HepG2 (cell line): ENCODE data around the gene TGM1. TPM values are rescaled to one million over a fixed set of nuclear protein-coding genes. Genes with fewer than 3 reads are reported as not detected.

Experiments
- HMG20A ChIP-seq: IDR thresholded peaks from 2 replicates; pipeline ENCODE4 v1.6.1; 2016; ENCODE audit warnings: borderline replicate concordance
- HNRNPLL ChIP-seq: fragments of 200-400 bp; formaldehyde crosslinking; IDR thresholded peaks from 2 replicates; pipeline ENCODE4 v1.6.1; 2017; ENCODE audit warnings: mild to moderate bottlenecking, low read depth, low read length; ENCODE audit not compliant: poor library complexity, severe bottlenecking
- HOXA7 ChIP-seq: sonication (generic); formaldehyde crosslinking; IDR thresholded peaks from 2 replicates; pipeline ENCODE4 v1.8.1; 2022; ENCODE audit warnings: mild to moderate bottlenecking, missing genetic modification reagents, moderate library complexity
- JUN ChIP-seq: sonication (generic); formaldehyde crosslinking; IDR thresholded peaks from 2 replicates; pipeline ENCODE4 v1.4.0; 2020; ENCODE audit warnings: mild to moderate bottlenecking, missing genetic modification reagents
- MED13 ChIP-seq: sonication (generic); formaldehyde crosslinking; IDR thresholded peaks from 2 replicates; pipeline ENCODE4 v1.5.0; 2020; ENCODE audit warnings: missing genetic modification reagents
- NR2F6 ChIP-seq, 2 experiments: IDR thresholded peaks; 2 replicates each; pipeline ENCODE4 v1.6.1; 2016; ENCODE audit warnings: antibody characterized with exemption in 1 of 2, mild to moderate bottlenecking in 1 of 2
- RFXANK ChIP-seq: IDR thresholded peaks from 2 replicates; pipeline ENCODE4 v1.6.1; 2016
- U2AF2 ChIP-seq: fragments of 200-400 bp; formaldehyde crosslinking; IDR thresholded peaks from 2 replicates; pipeline ENCODE4 v1.6.1; 2017; ENCODE audit warnings: low read depth, mild to moderate bottlenecking, low read length
- ZC3H13 ChIP-seq: sonication (generic); formaldehyde crosslinking; IDR thresholded peaks from 2 replicates; pipeline ENCODE4 v1.8.1; 2023; ENCODE audit warnings: mild to moderate bottlenecking, missing genetic modification reagents, moderate library complexity
- ZNF382 ChIP-seq: sonication (generic); formaldehyde crosslinking; IDR thresholded peaks from 2 replicates; pipeline ENCODE4 v1.5.0; 2020; ENCODE audit warnings: missing genetic modification reagents, mild to moderate bottlenecking, borderline replicate concordance
- ZNF7 ChIP-seq: IDR thresholded peaks from 2 replicates; pipeline ENCODE4 v1.6.1; 2016; ENCODE audit warnings: missing biosample characterization, missing genetic modification reagents
- ZSCAN25 ChIP-seq: sonication (generic); formaldehyde crosslinking; IDR thresholded peaks from 2 replicates; pipeline ENCODE4 v1.8.0; 2022; ENCODE audit warnings: mild to moderate bottlenecking, missing genetic modification reagents
- ZSCAN9 ChIP-seq: IDR thresholded peaks from 2 replicates; pipeline ENCODE4 v1.6.1; 2016; ENCODE audit warnings: borderline replicate concordance
- polyA plus RNA-seq, 8 experiments: library from polyadenylated mRNA; depleted of rRNA in 3 of 8; stranded (reverse) in 7 of 8; unstranded in 1 of 8; fragments of >200 nt; fragmentation: Illumina TruSeq in 4 of 8; extraction: Trizol in 4 of 8; gene quantifications; 2 replicates each; pipeline versions ENCODE4 v1.2.1 to v1.2.3, GENCODE V29; 2011 to 2016; ENCODE audit warnings: low read depth in 4 of 8, missing spikeins in 1 of 8, mixed read lengths in 1 of 8; ENCODE audit not compliant: insufficient read depth in 1 of 8
- total RNA-seq, 5 experiments: library from RNA; depleted of rRNA; stranded (reverse); fragments of >200 nt; fragmentation: Illumina TruSeq; extraction: Trizol; gene quantifications; 2 replicates each; pipeline ENCODE4 v1.2.3, GENCODE V29; 2016; ENCODE audit warnings: low read depth in 1 of 5
- TF ChIP-seq, protein P1 (sequence below), 2 experiments: fragments of 450-650 bp in 1 of 2; sonication (generic) in 1 of 2; formaldehyde crosslinking; IDR thresholded peaks; 2 replicates each; pipeline versions ENCODE4 v1.5.0 to v1.8.0; 2020 to 2022; ENCODE audit warnings: mild to moderate bottlenecking in 1 of 2, missing genetic modification reagents in 1 of 2
- TF ChIP-seq, protein P2 (sequence below): sonication (generic); formaldehyde crosslinking; IDR thresholded peaks from 2 replicates; pipeline ENCODE4 v1.4.0; 2020; ENCODE audit warnings: low read depth, mild to moderate bottlenecking, missing genetic modification reagents
- TF ChIP-seq, protein P3 (sequence below): IDR thresholded peaks from 2 replicates; pipeline ENCODE4 v1.6.1; 2018; ENCODE audit warnings: missing genetic modification reagents, mild to moderate bottlenecking, missing compliant biosample characterization
- TF ChIP-seq, protein P4 (sequence below): sonication (generic); formaldehyde crosslinking; IDR thresholded peaks from 2 replicates; pipeline ENCODE4 v1.4.0; 2020; ENCODE audit warnings: missing genetic modification reagents, borderline replicate concordance
- TF ChIP-seq, protein P5 (sequence below): sonication (generic); formaldehyde crosslinking; IDR thresholded peaks from 2 replicates; pipeline ENCODE4 v1.4.0; 2020; ENCODE audit warnings: missing genetic modification reagents

Gene TGM1
- total and polyA plus RNA-seq, 2 of the 13 experiments (the other 11 are each of a cell fraction or from before 2014, with no cell fraction given) = 3.2 to 10.6 TPM

DNA sequence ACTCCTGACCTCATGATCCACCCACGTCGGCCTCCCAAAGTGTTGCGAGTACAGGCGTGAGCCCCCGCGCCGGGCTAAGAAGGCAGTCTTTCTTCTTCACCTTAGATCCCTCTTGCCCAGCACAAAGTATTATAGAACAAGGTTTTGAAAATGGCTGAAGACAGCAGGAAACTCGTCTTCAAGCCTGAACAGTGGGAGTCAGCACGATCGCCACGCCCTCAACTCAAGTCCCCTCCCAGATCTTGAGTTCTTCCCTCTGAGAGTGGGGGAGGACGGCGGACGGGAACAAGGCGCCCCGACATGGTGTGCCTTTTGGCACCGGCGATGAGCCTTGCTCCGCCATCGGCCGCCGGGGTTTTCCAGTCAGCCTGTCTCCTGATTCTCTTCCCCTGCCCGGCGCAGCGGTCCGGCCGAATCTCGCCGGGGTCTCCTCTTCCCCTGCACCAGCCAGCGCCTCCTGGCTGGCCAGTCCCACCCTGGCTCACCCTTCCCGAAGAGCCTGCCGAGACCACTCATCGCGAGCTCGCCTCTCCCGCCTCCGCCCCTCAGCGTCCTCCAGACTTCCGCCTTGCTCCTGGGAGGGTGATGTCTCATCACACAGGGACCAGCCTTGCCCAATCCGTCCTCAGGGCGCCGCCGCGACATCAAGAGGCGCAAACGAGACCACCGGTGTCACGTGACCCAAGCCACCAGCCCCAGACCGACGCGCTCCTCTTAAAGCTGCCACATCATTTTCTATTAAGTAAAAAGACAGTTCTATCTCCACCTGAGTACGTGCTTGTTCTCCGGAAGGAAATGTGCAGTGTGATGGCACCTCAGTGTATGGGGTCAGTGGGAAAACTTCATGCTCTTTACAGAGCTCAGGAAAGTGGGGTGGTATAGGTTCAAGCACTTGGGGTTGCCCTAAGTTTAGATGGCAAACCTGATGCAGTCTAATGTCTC, 49.8 kb downstream of the TGM1 start, which contains the start of gene CHMP4A (continued):
- TF ChIP-seq HNRNPLL = peak; percentile 77
- TF ChIP-seq RFXANK = peak; percentile 96
- no peak for TF ChIP-seq ZNF382 (CRISPR knock-in tag)
- peak; percentile 90 for TF ChIP-seq JUN (CRISPR knock-in tag)
- TF ChIP-seq ZSCAN9 = no peak; the same call in 1 of the 2 replicates
- peak; percentile 97 for TF ChIP-seq MED13 (CRISPR knock-in tag)
- no peak; the same call in 1 of the 2 replicates for TF ChIP-seq U2AF2
- no peak for TF ChIP-seq HOXA7 (CRISPR knock-in tag)
- no peak for TF ChIP-seq NR2F6 (IDR thresholded peaks at IDR 0.05)
- TF ChIP-seq NR2F6 (CRISPR knock-in tag; IDR thresholded peaks at IDR 0.05) = peak; percentile 67
- TF ChIP-seq, protein P1, sequence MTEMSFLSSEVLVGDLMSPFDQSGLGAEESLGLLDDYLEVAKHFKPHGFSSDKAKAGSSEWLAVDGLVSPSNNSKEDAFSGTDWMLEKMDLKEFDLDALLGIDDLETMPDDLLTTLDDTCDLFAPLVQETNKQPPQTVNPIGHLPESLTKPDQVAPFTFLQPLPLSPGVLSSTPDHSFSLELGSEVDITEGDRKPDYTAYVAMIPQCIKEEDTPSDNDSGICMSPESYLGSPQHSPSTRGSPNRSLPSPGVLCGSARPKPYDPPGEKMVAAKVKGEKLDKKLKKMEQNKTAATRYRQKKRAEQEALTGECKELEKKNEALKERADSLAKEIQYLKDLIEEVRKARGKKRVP (CRISPR knock-in tag; IDR thresholded peaks at IDR 0.05) = peak in 1 of 2 experiments; percentile 11; a peak in 1 of 4 replicates
- no peak for TF ChIP-seq HMG20A (CRISPR knock-in tag)
- peak; percentile 96 for TF ChIP-seq ZC3H13 (CRISPR knock-in tag)
- TF ChIP-seq, protein P2, sequence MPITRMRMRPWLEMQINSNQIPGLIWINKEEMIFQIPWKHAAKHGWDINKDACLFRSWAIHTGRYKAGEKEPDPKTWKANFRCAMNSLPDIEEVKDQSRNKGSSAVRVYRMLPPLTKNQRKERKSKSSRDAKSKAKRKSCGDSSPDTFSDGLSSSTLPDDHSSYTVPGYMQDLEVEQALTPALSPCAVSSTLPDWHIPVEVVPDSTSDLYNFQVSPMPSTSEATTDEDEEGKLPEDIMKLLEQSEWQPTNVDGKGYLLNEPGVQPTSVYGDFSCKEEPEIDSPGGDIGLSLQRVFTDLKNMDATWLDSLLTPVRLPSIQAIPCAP (CRISPR knock-in tag) = peak; percentile 84
- TF ChIP-seq, protein P3, sequence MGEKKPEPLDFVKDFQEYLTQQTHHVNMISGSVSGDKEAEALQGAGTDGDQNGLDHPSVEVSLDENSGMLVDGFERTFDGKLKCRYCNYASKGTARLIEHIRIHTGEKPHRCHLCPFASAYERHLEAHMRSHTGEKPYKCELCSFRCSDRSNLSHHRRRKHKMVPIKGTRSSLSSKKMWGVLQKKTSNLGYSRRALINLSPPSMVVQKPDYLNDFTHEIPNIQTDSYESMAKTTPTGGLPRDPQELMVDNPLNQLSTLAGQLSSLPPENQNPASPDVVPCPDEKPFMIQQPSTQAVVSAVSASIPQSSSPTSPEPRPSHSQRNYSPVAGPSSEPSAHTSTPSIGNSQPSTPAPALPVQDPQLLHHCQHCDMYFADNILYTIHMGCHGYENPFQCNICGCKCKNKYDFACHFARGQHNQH (CRISPR knock-in tag) = peak; percentile 94; the same call in 1 of the 2 replicates
- TF ChIP-seq, protein P4, sequence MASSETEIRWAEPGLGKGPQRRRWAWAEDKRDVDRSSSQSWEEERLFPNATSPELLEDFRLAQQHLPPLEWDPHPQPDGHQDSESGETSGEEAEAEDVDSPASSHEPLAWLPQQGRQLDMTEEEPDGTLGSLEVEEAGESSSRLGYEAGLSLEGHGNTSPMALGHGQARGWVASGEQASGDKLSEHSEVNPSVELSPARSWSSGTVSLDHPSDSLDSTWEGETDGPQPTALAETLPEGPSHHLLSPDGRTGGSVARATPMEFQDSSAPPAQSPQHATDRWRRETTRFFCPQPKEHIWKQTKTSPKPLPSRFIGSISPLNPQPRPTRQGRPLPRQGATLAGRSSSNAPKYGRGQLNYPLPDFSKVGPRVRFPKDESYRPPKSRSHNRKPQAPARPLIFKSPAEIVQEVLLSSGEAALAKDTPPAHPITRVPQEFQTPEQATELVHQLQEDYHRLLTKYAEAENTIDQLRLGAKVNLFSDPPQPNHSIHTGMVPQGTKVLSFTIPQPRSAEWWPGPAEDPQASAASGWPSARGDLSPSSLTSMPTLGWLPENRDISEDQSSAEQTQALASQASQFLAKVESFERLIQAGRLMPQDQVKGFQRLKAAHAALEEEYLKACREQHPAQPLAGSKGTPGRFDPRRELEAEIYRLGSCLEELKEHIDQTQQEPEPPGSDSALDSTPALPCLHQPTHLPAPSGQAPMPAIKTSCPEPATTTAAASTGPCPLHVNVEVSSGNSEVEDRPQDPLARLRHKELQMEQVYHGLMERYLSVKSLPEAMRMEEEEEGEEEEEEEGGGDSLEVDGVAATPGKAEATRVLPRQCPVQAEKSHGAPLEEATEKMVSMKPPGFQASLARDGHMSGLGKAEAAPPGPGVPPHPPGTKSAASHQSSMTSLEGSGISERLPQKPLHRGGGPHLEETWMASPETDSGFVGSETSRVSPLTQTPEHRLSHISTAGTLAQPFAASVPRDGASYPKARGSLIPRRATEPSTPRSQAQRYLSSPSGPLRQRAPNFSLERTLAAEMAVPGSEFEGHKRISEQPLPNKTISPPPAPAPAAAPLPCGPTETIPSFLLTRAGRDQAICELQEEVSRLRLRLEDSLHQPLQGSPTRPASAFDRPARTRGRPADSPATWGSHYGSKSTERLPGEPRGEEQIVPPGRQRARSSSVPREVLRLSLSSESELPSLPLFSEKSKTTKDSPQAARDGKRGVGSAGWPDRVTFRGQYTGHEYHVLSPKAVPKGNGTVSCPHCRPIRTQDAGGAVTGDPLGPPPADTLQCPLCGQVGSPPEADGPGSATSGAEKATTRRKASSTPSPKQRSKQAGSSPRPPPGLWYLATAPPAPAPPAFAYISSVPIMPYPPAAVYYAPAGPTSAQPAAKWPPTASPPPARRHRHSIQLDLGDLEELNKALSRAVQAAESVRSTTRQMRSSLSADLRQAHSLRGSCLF (CRISPR knock-in tag) = peak; percentile 19; the same call in 1 of the 2 replicates
- TF ChIP-seq, protein P5, sequence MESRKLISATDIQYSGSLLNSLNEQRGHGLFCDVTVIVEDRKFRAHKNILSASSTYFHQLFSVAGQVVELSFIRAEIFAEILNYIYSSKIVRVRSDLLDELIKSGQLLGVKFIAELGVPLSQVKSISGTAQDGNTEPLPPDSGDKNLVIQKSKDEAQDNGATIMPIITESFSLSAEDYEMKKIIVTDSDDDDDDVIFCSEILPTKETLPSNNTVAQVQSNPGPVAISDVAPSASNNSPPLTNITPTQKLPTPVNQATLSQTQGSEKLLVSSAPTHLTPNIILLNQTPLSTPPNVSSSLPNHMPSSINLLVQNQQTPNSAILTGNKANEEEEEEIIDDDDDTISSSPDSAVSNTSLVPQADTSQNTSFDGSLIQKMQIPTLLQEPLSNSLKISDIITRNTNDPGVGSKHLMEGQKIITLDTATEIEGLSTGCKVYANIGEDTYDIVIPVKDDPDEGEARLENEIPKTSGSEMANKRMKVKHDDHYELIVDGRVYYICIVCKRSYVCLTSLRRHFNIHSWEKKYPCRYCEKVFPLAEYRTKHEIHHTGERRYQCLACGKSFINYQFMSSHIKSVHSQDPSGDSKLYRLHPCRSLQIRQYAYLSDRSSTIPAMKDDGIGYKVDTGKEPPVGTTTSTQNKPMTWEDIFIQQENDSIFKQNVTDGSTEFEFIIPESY (CRISPR knock-in tag) = peak; percentile 4; the same call in 1 of the 2 replicates
- peak; percentile 90; the same call in 1 of the 2 replicates for TF ChIP-seq ZSCAN25 (CRISPR knock-in tag)
- peak; percentile 38; the same call in 1 of the 2 replicates for TF ChIP-seq ZNF7 (CRISPR knock-in tag)
